HG02970 (cell line): ENCODE measurements around the gene CCDC12.
"Not testable (repeated sequence)": the region's sequence is repeated elsewhere in the genome, so short reads cannot be mapped to it uniquely, and the experiment has no call there.

Experiments
- ATAC-seq: cut with Tn5 transposase; IDR thresholded peaks from one replicate; pipeline ENCODE4 v1.9.1; 2021; ENCODE audit warnings: mild to moderate bottlenecking, moderate library complexity, moderate number of reproducible peaks; ENCODE audit not compliant: unreplicated experiment, low FRiP score

Gene CCDC12

DNA sequence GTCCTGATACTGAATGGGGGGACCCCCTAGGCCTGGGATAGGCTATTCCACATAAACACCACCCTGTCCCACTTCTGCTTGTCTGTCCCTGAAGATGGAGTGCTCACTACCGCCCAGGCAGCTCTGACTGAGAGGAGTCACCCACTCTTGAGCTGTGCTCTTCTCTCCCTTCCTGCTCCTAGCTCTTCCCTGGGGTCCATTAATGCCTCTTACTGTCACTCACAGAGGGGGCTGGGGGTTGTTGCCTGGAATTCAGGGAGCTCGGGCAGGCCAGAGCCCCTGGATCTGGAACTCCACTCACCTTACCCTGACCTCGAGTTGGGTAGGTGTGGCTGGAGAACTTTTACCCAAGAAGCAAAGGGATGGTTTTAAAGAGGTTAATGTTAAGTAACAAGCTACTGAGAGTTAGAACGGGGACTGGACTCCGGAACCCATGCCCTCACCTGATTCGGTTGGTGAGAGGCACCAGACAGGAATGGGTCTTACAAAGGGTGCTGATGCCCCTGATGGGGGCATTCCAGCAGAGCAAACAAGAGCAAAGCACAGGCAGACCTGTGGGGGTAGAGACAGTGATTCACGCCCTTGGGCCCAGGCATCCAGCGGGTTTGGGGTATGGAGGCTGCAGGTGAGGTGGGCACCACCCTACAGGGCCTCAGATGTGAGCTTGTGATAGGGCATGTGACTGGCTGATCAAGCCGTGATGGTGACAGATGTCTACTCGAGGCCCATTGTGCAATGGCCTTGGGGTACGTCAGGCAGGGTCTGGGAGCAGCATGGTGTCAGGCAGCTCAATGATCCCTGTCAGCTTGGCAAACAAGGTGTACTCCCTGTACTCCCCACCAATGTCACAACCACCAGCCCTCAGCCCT, 8.3 kb upstream of the CCDC12 start:
- no peak for ATAC-seq

DNA sequence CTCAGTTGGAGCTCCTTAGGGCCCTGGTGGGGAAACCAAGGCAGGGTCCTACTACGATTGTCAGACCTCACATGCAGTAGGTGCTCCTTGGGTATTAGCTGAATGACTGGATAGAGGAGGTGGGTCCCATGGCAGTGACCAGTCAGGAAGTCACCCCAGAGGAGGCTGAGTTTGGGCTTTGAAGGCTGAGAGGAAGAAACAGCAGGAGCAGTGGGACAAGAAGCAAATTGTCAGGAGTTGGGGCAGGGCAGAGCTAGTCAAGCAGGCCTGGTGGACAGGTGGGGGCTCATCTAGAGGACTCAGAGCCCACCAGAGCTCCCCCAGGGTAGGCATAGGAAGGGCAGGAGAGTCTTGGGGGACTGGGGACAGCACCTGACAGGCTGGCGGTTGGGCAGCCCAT, 6.0 kb upstream of the CCDC12 start:
- no peak for ATAC-seq

DNA sequence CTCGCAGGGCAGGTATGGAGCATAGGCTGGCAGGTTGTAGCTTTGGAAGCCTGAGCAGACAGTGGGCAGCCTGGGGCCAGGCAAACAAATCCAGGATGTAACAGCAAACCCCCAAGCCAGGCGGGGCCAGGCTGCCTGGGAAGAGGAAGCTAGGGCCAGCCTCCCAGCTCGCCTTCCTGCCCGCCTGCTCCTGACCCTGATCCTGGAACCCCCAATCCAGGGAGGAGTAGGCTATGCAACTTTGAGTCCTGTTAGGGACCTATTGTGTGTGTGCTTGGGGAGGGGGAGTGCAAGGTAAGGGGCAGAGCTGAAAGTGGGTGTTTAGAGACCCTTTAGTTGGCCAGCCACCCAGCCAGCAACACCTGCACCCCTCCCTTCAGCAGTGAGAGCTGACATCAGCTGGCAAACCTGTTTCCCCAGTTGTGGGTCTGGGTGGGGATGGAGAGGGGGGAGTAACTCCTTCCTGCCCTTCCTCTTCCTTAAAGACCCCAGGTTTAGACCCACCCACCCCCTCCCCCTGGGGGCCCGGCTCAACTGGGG, 5.5 kb upstream of the CCDC12 start:
- ATAC-seq: no peak

DNA sequence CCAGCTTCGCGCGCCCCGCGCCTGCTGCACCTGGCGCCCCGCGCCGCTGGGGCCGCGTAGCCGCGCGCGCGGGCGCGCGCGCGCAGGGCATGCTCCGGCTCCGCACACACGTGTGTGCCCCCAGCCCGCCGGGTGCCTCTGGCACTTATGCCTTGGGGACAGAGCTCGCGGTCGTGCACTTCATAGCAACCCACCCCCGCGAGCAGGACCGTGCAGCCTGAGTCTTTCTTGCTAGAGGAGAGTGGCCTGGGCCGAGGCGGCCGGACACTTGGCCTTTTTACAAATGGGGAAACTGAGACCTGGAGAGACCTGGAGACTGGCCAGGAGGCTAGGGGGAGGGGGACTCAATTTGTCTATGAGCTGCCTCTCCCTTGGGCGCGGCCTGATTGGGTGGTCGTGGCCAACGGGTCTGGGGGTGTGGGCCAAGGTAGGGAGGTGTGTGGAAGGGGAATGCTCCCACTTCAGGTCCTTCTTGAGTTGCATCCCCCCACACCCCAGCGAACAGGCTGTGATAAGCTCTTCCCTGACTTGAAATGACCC, 3.5 kb upstream of the CCDC12 start:
- ATAC-seq: peak; percentile 5

DNA sequence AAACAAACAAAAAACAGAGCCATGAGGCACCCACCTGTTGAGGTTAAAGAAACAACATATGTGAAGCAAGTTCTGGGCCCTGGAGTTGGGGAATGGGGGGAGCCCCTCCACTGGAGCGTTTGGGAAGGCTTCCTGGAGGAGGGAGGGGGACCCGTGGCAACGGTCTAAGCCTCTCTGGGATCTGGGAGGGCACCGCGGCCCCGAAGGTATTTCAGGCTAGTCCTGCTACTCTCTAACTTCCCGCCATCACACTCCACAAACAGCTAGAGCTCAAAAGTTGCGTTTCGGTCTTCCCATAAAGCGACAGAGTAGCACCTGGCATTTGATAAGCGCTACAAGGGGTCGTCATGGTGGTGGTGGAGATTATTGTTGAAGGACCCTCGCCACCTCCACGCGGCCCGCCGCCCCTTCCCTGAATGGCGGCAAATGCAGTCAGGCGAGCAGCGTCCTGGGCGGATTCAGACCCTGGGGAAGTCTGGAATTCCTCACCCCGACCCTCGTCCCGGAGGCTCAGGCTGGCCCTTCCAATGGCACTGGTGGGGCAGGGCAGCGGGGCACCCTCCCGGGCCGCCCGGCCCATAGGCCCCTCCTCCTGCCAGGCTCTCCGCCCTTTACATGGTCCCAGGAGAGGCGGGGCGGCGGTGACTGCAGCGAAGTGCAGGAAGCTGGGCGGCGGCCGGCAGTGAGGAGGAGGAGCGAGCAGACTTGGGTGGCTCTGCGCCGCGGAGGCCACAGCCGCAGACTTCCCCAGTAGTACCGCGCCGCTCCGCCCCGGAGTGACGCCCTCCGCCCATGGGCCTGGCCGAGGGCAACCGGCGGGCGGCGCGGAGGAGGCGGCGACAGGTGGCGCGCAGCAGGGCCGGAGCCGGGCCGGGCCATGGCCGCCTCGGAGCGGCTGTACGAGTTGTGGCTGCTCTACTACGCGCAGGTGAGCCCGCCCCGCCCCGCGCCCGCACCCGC, 2.7 kb upstream of the CCDC12 start, which contains the start of gene NBEAL2:
Gene NBEAL2 (plus strand): TSS at position 682 of the 960 bp plus-strand sequence. CDS start 196 bp downstream, at position 878.
- ATAC-seq: peak; percentile 50

DNA sequence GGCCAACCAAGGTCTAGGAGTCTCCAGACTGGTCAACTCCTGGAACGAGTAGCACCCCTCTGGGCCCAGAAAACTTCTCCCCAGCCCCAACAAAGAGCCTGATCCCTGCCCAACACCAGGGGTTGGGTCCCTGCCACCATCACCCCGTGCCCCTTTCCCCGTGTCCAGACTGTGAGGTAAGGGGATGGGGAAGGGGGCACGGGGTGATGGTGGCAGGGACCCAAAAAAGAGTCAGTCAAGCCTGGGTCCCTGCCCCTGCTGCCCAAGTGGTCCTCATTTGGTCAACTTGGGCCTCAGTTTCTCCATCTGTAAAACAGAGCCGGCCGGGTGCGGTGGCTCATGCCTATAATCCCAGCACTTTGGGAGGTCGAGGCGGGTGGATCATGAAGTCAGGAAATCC, 1.8 kb upstream of the CCDC12 start:
- no peak for ATAC-seq

DNA sequence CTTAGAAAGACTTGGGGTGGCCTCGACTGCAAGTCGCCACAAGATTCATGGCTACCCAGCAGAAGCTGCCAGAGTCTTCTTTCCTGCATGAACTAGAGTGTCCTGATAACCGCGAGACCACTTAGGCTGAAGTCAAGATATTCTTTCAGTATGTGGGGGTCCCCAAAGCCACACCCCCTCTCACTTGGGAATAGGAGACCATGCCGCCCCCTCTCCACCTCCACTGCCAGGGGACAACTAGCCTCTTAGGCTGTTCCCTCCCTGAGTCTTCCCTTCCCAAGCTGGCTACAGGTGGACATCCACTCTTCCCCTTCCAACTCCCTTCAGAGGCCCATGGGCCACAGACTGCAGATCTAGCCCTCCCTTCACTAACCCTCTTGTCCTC, 1.3 kb upstream of the CCDC12 start:
- ATAC-seq: no peak

DNA sequence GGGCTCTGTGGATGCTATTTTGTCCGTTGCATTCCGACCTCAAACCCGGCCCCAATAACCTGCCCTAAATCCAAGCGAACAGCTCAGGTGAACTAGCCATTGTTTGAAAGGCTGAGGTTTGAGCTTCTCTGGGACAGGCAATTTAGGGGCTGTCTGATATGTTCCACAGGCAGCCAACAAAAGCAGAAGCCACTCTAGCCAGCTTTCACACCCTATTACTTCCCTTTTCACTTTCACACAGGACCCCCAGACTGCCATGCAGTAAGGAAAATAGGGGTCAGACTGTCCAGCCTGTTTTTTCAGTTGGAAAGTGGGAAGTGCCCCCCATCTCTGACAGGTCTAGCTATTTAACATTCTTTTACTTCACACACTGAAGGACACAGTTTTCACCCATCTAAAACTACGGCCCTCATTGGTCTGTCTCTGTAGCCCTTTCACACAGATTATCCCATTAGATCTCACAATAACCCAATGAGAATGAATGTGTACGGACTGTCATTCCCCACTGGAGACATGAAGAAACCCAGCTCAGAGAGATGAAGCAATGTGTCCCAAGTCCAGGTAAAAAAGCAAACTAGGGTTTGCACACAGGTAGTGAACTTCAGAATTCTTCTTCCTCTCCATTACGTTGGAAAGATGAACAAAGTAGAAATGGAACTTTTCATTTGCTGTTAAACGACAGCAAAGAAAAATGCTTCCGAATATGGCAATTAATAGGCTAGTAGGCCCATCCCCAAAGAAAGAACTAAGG, 1.9 kb downstream of the CCDC12 start:
- no peak for ATAC-seq

DNA sequence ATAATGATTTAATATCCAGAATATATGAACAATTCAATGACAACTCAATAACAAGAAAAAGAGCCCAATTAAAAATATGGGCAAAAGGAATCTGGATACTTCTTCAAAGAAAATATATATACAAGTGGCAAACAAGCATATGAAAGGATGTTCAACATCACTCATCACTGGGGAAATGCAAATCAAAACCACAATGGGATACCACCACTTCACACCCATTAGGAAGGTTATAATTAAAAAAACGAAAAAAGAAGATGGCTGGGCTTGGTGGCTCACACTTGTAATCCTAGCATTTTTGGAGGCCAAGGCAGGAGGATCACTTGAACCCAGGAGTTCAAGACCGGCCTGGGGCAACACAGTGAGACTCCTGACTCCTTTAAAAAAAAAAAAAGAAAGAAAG, 4.1 kb downstream of the CCDC12 start:
- ATAC-seq: no peak

DNA sequence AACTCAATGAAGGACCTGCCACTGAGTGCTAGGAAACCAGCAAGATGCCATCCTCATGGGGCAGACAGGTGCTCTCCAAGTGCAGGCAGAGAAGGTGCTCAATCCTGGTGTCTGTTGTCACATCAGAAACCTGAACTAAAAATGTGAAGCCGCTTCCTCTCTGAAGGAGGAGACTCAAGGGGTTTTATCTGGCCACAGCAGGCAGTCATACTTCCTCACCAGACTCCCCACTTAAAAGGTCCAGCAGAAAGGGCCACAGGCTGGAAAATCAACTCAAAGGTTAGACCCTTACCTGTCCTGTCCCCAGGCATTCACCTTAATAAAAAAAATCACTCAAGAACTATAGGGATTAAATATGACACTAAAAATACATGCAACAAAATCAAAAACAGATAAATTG, 4.8 kb downstream of the CCDC12 start:
- ATAC-seq: no peak

DNA sequence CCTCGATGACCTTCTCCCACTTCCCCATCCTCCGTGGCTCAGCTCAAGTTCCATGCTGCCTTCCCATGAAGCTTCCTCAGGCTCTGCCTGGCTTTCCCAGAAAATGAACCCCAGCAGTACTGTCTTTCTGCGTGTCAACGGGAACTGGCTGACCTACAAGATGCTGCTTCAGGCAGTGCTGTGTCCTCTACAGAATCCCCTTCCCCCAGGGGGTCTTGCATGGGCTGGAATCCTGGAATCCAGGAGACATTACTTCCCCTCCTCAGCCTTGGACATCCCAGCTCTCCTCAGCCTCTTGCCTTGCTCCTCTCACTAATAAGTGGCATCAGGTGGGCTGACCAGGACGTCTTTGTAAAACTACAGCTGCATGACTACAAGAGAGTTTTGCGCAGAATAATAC, 5.4 kb downstream of the CCDC12 start:
- no peak for ATAC-seq

DNA sequence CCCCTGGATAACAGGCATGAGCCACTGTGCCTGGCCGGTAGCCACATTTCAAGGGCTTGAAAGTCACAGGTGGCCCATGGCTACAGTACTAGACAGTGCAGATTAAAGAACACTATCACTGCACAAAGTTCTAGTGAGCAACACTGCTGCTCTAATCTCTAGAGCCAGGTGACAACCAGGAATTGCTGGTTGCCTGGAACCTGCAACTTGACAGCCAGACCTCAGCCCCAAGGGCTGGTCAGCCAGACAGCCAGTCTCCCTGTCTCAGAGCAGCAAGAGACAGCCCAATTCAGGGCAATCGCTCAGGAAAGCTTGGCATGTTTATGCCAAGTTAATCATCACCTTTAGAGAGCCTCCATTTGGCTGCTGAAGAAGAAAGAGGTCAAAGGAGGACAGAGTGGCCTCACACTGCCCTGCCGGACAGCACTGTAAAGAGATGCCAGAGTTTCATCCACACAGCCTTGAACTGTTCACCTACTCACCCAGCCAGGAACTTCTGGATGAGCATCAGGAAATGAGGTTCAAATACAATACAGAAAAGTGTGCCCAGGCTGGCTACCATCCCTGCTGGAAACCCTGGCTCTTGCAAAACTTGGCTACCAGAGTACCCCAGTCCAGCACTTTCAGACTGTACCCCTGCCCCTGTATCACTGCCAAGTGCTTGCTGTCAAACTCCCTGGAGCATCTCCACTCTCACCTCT, 6.0 kb downstream of the CCDC12 start:
- no peak for ATAC-seq

DNA sequence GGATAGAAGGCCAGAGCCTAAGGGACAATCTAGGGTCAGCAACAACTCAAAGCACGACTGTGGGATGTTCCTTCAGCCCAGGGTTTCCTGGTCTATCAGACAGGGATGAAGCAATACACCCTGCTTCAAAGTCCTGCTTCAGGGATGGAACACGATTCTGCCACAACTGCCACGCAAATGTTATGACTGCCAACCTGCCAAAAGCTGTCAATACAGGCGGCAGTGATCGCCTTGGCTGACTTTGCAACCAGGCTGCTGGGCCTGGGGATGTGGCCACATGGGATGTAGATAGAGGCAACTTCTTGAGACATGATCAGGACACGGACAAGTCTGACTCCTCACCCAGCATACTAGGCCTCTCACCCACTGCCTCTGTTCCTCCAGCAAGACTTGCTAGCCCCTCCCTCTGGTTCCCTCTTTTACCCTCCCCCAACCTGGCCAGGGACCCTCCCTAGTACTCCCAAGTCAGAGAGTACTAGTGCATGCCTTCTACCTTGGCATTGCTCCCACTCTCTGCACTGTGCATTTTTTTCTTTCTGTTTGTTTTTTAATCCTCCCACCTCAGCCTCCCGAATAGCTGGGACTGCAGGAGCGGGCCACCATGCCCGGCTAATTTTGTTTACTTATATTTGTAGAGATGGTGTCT, 7.6 kb downstream of the CCDC12 start:
- no peak for ATAC-seq

DNA sequence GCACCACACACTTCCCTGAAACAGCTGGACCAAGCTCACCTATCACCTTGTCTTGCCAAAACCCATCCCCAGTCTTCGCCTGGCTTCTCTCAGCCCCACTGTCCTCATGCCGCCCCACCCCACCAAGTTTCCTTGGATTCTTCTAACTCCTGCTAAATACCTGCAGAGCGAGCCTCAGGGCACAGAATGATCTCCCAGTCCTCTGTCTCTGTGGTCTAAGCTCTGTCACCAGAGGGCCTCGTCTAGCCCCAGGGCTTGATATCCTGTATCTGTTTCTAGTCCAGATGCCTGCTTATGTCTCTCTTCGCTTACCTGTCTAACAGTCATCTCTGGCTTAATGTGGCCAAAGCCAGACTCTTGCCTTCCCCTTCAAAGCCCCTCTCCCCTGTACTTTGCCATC, 9.7 kb downstream of the CCDC12 start:
- ATAC-seq: no peak

DNA sequence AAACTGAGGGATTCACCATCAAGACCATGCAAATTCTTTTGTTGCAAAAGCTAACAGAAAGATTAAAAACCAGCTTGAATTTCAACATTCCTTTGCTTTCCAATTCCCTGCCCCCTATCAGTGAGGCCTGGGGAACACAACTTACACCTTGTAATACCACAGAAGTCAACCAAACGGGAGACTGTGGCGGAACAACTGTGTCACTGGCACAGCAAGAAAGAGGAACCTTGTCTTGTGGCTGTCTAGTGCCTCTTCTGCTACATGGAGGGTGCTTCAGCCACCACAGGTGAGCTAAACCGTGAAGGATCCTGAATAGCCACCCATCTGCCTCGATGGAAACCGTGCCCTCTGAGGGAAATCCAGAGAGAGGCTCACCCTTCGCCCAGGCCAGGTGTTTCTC, 11.4 kb downstream of the CCDC12 start:
- no peak for ATAC-seq

DNA sequence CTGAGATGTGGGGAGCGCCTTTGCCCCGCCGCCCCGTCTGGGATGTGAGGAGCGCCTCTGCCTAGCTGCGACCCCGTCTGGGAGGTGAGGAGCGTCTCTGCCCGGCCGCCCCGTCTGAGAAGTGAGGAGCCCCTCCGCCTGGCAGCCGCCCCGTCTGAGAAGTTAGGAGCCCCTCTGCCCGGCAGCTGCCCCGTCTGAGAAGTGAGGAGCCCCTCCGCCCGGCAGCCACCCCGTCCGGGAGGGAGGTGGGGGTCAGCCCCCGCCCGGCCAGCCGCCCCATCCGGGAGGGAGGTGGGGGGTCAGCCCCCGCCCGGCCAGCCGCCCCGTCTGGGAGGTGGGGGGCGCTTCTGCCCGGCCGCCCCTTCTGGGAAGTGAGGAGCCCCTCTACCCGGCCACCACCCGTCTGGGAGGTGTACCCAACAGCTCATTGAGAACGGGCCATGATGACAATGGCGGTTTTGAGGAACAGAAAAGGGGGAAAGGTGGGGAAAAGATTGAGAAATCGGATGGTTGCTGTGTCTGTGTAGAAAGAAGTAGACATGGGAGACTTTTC, 12.4 kb downstream of the CCDC12 start:
- not testable (repeated sequence) for ATAC-seq

DNA sequence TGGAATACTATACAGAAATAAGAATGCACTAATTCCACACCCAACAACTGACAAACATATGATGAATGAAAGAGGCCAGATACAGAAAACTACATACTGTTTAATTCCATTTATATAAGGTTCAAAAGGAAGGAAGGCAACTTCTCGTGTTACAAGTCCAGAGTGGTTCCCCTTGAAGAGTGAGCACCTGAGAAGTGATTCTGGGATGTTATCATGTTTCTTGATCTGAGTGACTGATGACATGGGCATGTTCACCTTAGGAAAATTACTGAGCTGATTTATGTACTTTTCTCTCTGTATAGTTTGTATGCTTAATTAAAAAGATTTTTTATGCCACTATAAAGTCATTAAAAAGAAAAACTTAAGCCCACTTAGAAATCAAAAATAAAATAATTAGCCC, 13.6 kb downstream of the CCDC12 start:
- ATAC-seq: no peak

DNA sequence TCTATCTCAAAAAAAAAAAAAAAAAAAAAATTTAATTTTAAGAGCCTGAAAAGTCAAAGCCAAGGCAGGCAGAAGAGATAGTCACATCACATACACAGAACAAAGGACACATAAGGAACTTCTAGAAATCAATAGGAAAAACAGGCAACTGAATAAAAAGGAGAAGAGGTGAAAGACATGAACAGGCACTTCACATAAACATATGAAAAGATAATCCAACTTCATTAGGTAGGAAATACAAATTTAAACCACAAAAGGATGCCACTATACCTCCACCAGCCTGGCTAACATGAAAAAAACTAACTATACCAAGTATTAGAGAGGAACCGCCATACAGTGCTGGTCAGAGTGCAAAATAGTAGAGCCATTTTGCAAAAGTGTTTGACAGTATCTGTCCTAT, 14.1 kb downstream of the CCDC12 start:
- ATAC-seq: no peak

DNA sequence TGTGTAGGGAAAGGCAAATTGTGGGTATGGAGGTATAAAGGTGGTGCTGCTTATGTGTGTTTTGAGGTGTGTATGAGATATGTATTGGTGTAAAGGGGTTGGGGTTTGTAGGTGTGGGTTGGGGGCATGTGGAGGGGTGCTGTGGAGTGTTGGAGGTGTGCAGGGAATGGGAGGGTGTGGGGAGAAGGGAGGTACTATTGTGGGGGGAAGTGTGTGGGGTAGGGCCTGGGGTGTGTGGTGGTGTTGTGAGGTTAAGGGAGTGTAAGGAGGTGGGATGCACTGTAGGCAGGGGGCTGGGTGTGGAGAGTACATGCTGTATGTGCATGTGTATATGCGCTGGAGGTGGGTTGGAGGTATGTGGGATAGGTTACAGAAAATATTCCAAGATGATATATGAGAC, 15.7 kb downstream of the CCDC12 start:
- no peak for ATAC-seq
